WTC11 (cell line): ENCODE data around the gene NUP210. TPM values are rescaled to one million over a fixed set of nuclear protein-coding genes. Genes with fewer than 3 reads are reported as not detected.

ENCODE experiments used
- total RNA-seq: library from RNA; stranded (reverse); gene quantifications from 3 replicates; pipeline ENCODE4 v1.2.3, GENCODE V29; 2021

The NUP210 gene
- total RNA-seq, 1 experiment from 2014 or later, result 59.2 TPM

Other genes with a start within 250 kb of the NUP210 start
- gene HDAC11, start 60.0 kb upstream of the NUP210 start, total RNA-seq, result 11.5 to 12.5 TPM (median 12.0 TPM) in 3 replicates
- 20.7 to 35.2 TPM (median 31.3 TPM) in 3 replicates for gene FBLN2, start 128.8 kb upstream of the NUP210 start, total RNA-seq